ENCODE data around the gene TMEM151B. TPM values are rescaled to one million over a fixed set of nuclear protein-coding genes. Genes with fewer than 3 reads are reported as not detected.

TMEM151B gene
- polyA plus RNA-seq, 3 donors from 2014 or later: not detected

GRCh38 chr6:44251576-44252524 is 18.4 kb upstream of the TMEM151B start:
- no peaks in the 10 kb centered on the region for H3K9me3 Mint-ChIP-seq
- peaks cover 25 to 50% (median 29%) of the 10 kb centered on the region in 3 donors for H3K36me3 Mint-ChIP-seq
- peaks cover 42 to 72% of the 10 kb centered on the region in 2 donors for H3K4me1 Mint-ChIP-seq
- peak overlapping the region in 4 of 6 donors; percentile 7 to 76 (median 40) for H3K27ac Mint-ChIP-seq
- no peak overlapping the region for H3K4me3 Mint-ChIP-seq
- DNase-seq: no peak
- H3K27me3 Mint-ChIP-seq (ENCODE audit: low read depth in 3 of 3): peaks cover 24 to 42% (median 32%) of the 10 kb centered on the region in 3 donors

- peak; percentile 45 to 52 (median 47) for DNase-seq
- peak overlapping the region in 5 of 6 donors; percentile 12 to 75 (median 39) for H3K27ac Mint-ChIP-seq
- peaks cover 25 to 37% (median 26%) of the 10 kb centered on the region in 3 donors for H3K27me3 Mint-ChIP-seq (ENCODE audit: low read depth in 3 of 3)
- H3K4me1 Mint-ChIP-seq: peaks cover 41 to 75% of the 10 kb centered on the region in 2 donors
- H3K9me3 Mint-ChIP-seq: peaks cover 0 to 1% (median 0%) of the 10 kb centered on the region in 6 donors
- no peak overlapping the region for H3K4me3 Mint-ChIP-seq
- H3K36me3 Mint-ChIP-seq: peaks cover 24 to 49% (median 29%) of the 10 kb centered on the region in 3 donors
Measured at GRCh38 chr6:44253307-44254101, 16.7 kb upstream of the TMEM151B start.

GRCh38 chr6:44254191-44255104 is 15.8 kb upstream of the TMEM151B start:
- Mint-ChIP-seq H3K4me1 (peaks cover 36 to 69% of the 10 kb centered on the region in 2 donors), H3K27me3 (ENCODE audit: low read depth in 3 of 3) (peaks cover 23 to 36% (median 25%) of the 10 kb centered on the region in 3 donors), H3K36me3 (peaks cover 25 to 43% (median 29%) of the 10 kb centered on the region in 3 donors)

GRCh38 chr6:44255105-44255808 is 15.0 kb upstream of the TMEM151B start:
- peaks cover 25 to 35% (median 26%) of the 10 kb centered on the region in 3 donors for H3K36me3 Mint-ChIP-seq
- H3K9me3 Mint-ChIP-seq: peaks cover 0 to 1% (median 0%) of the 10 kb centered on the region in 6 donors
- peaks cover 23 to 36% (median 25%) of the 10 kb centered on the region in 3 donors for H3K27me3 Mint-ChIP-seq (ENCODE audit: low read depth in 3 of 3)
- H3K27ac Mint-ChIP-seq: peak overlapping the region in 5 of 6 donors; percentile 62 to 84 (median 66)
- peak overlapping the region; percentile 71 to 87 (median 84) for H3K4me3 Mint-ChIP-seq
- peaks cover 29 to 61% of the 10 kb centered on the region in 2 donors for H3K4me1 Mint-ChIP-seq
- no peak for DNase-seq

More at GRCh38 chr6:44254191-44255104, 15.8 kb upstream of the TMEM151B start:
- Mint-ChIP-seq H3K9me3 (peaks cover 0 to 1% (median 0%) of the 10 kb centered on the region in 6 donors), H3K27ac (peak overlapping the region in 4 of 6 donors; percentile 3 to 87 (median 38)), H3K4me3 (peak overlapping the region in 4 of 5 donors; percentile 20 to 85 (median 28))
- no peak for DNase-seq

GRCh38 chr6:44255871-44256774 is 14.1 kb upstream of the TMEM151B start:
- Mint-ChIP-seq H3K27me3 (ENCODE audit: low read depth in 3 of 3) (peaks cover 23 to 39% (median 25%) of the 10 kb centered on the region in 3 donors), H3K36me3 (peaks cover 26 to 37% (median 29%) of the 10 kb centered on the region in 3 donors), H3K9me3 (peaks cover 0 to 1% (median 0%) of the 10 kb centered on the region in 6 donors), H3K4me3 (peak overlapping the region; percentile 71 to 87 (median 84)), H3K4me1 (peaks cover 30 to 63% of the 10 kb centered on the region in 2 donors), H3K27ac (peak overlapping the region; percentile 62 to 93 (median 83))
- no peak for DNase-seq

- Mint-ChIP-seq H3K9me3 (peaks cover 0 to 1% (median 0%) of the 10 kb centered on the region in 6 donors), H3K36me3 (peaks cover 23 to 32% (median 28%) of the 10 kb centered on the region in 3 donors), H3K27ac (peak overlapping the region; percentile 62 to 93 (median 83)), H3K4me1 (peaks cover 31 to 60% of the 10 kb centered on the region in 2 donors), H3K4me3 (peak overlapping the region; percentile 71 to 87 (median 84)), H3K27me3 (ENCODE audit: low read depth in 3 of 3) (peaks cover 23 to 39% (median 25%) of the 10 kb centered on the region in 3 donors)
- no peak for DNase-seq
Measured at GRCh38 chr6:44256775-44257024, 13.6 kb upstream of the TMEM151B start.

GRCh38 chr6:44257025-44257752 is 13.1 kb upstream of the TMEM151B start, which contains the start of gene SLC35B2:
Gene SLC35B2 (minus strand): TSS chr6:44257528. CDS start chr6:44257410, 118 bp downstream.
- Mint-ChIP-seq H3K4me3 (peak within 1 kb of the TSS; percentile 84 to 93 (median 87)), H3K4me1 (peaks cover 32 to 56% of the 10 kb centered on the region in 2 donors), H3K27ac (peak within 1 kb of the TSS; percentile 86 to 94 (median 90)), H3K9me3 (peaks cover 0 to 1% (median 0%) of the 10 kb centered on the region in 6 donors), H3K36me3 (peaks cover 18 to 27% (median 23%) of the 10 kb centered on the region in 3 donors), H3K27me3 (ENCODE audit: low read depth in 3 of 3) (peaks cover 23 to 39% (median 25%) of the 10 kb centered on the region in 3 donors)
- peak; percentile 75 to 77 (median 77) for DNase-seq

- Mint-ChIP-seq H3K4me1 (peaks cover 38 to 62% of the 10 kb centered on the region in 2 donors), H3K36me3 (peaks cover 17 to 22% (median 20%) of the 10 kb centered on the region in 3 donors), H3K9me3 (peaks cover 0 to 1% (median 0%) of the 10 kb centered on the region in 6 donors), H3K27me3 (ENCODE audit: low read depth in 3 of 3) (peaks cover 23 to 39% (median 25%) of the 10 kb centered on the region in 3 donors), H3K27ac (peak overlapping the region; percentile 86 to 94 (median 90)), H3K4me3 (peak overlapping the region; percentile 83 to 93 (median 87))
- DNase-seq: no peak
Measured at GRCh38 chr6:44257753-44258324, 12.4 kb upstream of the TMEM151B start.

GRCh38 chr6:44258325-44258863 is 11.9 kb upstream of the TMEM151B start:
- no peak for DNase-seq
- peaks cover 19 to 39% (median 24%) of the 10 kb centered on the region in 3 donors for H3K27me3 Mint-ChIP-seq (ENCODE audit: low read depth in 3 of 3)
- H3K27ac Mint-ChIP-seq: peak overlapping the region; percentile 62 to 91 (median 88)
- peak overlapping the region; percentile 80 to 93 (median 87) for H3K4me3 Mint-ChIP-seq
- H3K36me3 Mint-ChIP-seq: peaks cover 14 to 17% (median 15%) of the 10 kb centered on the region in 3 donors
- peaks cover 0 to 1% (median 0%) of the 10 kb centered on the region in 6 donors for H3K9me3 Mint-ChIP-seq
- H3K4me1 Mint-ChIP-seq: peaks cover 43 to 63% of the 10 kb centered on the region in 2 donors

- Mint-ChIP-seq H3K36me3 (peaks cover 11 to 12% (median 12%) of the 10 kb centered on the region in 3 donors), H3K4me1 (peaks cover 45 to 64% of the 10 kb centered on the region in 2 donors)
- DNase-seq: no peak
Measured at GRCh38 chr6:44258921-44259320, 11.3 kb upstream of the TMEM151B start.

More at GRCh38 chr6:44258921-44259320, 11.3 kb upstream of the TMEM151B start:
- Mint-ChIP-seq H3K27ac (peak overlapping the region; percentile 62 to 91 (median 88)), H3K9me3 (peaks cover 0 to 4% (median 0%) of the 10 kb centered on the region in 6 donors), H3K4me3 (peak overlapping the region in 4 of 5 donors; percentile 80 to 89 (median 85)), H3K27me3 (ENCODE audit: low read depth in 3 of 3) (peaks cover 16 to 37% (median 24%) of the 10 kb centered on the region in 3 donors)
